Pulmonary artery endothelial cell (primary cell): ENCODE results near the gene USH2A. TPM values are rescaled to one million over a fixed set of nuclear protein-coding genes. Genes with fewer than 3 reads are reported as not detected.

Experiments
- DNase-seq: peaks from one replicate; pipeline ENCODE4 v3.0.0-alpha.2; 2011; ENCODE audit warnings: low read depth, low spot score
- total RNA-seq: library from RNA; depleted of rRNA; stranded (reverse); fragments of >200 nt; gene quantifications from 2 replicates; pipeline ENCODE4 v1.2.3, GENCODE V29; 2014

The USH2A gene
- total RNA-seq, 1 donor from 2014 or later = not detected

DNA sequence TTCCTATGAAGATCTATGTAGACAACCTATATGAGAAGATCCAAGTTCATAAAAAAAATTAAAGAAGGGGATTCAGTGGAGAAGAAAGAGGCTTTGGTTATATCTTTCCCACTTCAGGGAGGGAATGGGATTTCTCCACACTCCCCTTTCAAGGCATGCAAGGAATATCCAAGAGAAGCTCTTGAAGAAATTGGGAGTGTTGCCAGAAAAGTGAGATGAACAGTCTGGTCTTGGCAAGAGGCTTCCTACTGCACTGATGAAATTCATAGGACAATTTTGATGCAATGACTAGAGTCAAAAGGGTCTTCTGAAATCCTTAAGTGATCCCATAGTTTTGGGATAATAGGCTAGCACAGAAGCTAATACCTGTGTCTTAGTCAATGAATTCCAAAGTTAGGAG lies 703.1 kb downstream of the USH2A start:
- no peak for DNase-seq

DNA sequence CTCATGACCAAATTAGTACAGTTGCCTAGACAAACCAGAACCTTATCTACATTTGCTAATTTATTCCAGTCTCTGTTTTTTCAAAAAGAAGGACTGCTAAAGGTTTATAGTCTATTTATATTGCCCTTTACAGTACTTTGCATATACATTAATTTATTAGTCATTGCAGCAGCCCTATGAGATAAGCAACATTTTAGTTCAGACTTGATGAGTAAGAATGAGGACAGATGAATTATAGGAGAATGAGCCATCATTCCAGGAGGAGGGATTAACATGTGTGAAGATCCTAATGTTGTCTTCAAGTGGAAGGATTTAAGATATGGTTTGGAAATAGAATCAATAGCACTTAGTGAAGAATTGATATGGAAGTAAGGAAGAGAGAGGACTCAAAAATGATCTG lies 703.7 kb downstream of the USH2A start:
- no peak for DNase-seq

DNA sequence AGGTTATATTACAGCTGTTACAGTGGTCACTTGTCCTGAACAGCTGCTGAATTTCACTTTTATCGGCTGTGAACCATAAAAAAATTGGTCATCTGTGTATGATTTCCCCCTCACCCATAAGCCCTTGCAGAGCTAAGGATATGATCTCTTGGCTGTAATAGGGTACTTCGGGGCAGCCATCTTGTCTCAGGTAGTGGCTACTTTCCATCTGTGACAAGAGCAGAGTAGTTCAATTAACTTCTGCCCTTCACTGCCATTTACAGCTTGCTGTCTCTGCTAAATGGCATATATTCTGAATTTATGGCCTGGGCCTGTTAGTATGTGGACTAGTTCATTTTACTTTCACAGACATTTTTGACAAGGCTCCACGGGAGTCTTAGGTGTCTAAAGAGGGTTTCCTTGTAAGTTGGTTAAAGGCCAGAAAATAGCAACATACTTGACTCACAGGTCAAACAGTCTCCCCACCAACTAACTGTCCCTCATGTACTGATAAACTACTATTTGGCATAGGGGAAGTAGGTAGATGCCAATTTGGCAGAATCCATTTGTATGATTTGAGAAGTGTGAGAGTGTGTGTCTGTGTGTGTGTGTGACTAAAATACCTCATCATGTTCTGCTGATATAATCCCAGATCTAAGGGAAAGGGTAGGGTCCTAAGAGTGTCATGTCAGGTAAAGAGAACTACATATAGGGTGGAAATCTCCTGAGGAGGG lies 704.5 kb downstream of the USH2A start:
- DNase-seq = no peak

DNA sequence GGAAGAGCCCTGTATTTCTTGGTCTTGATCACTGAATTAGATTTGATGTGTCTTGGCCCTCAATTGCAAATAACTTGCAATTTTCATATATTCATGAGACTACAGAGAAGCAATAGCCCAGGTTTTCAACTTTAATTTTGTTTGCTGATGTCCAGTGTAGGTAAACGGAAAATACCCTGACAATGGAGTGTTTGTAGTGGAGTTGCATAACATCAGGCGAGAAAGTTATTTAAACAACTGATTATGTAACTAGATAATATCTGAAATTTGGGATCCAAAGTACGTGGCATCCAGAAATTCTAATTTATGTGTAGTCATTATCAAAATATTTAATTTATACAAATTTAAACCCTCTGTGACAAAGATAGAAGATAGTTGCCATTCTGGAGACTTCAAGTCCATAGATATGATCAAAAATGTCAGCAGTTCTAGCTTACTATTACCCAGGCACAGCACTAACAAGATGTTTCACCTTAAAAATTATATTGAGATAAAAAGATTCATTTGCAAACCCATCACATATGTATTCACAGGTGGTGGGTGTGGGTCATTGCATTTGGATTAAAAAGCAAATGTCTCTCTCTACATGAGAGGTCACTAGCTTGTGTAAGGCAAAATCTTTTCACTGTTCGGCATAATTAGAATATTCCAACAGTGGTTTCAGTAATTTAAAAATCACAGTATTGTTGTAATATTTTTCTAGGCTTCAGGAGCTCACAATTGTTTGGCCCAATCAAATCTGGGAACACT lies 705.4 kb downstream of the USH2A start:
- DNase-seq = no peak

DNA sequence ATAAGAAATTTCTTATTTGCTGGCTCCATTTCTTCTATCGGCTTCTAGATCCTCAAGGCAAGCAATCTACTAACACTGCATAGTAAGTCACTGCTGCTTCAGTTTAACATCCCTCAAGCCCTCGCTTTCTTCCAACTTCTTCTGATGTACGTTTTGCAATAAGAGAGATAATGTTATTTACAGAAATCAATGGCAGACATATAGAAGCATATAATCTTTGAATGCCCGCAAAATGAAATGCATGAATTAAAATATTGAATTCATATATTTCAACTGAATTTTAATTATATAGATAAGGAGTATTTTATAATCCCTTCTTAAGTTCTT lies 712.4 kb downstream of the USH2A start:
- DNase-seq = no peak

DNA sequence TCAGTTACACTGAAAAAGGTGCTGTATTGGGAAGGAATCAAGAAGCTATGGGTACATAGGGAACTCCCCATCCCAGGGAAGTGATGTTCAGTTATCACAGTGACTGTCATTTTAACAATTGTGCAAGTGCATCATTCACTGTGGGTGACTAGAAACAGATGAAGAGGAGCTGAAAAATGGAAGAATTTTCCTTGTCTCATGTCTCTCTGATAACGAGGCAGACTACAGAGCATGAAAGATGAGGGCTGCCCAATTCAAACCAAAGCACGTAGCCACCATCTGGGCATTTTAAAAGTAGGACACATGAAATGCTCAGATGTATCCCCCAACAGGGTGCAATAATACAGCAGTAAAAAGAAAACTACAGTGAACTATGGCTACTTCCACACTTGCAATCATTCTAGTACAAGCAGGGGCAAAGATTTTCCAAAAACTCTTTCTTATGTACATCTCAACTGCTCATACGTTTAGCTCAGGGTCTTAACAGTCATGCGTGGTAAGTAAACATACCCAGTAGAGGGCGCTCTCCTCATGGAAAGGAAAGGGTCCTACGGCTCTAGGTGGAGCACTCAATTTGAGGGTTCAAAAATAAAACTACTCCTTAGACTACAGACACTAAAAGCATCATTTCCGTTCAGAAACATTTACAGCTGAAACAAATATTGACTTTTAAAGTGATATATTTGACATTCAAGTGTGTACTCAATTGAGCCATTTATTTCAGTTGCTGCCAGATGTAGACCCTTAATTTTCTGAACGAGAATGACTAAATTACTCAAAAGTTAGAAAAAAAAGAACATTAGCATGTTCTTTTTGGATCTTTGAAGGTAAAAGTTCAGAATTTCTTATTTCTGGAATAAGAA lies 713.0 kb downstream of the USH2A start:
- no peak for DNase-seq

DNA sequence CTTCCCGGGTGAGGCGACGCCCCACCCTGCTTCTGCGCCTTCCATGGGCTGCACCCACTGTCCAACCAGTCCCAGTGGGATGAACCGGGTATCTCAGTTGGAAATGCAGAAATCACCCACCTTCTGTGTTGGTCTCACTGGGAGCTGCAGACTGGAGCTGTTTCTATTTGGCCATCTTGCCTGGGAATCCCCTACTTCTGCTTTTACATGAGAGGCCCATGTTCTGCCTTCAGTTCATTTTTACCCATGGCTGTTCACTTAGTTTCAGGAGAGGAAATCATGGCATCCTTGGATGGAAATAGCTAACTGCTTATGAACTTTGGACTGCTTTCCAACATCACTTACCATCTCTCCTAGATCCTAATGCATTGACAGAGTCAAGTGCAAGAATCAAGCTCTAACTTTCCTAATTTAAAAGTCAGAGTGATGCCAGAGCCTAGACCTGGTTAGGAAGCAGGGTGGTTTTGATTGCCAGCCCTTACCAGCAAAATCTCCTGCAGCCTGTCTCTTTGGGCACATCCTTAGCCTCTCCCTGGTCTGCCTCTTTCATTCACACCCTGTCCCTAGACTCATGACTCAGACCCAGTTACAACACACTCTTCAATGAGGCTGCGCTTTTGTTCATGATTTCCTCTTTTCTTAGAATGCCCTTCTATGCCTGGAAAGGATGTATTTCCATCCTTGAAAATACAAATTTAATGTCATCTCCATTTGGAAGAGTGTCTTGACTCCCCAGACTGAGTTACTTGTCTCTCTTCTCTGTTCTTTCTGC lies 719.0 kb downstream of the USH2A start:
- DNase-seq = no peak

DNA sequence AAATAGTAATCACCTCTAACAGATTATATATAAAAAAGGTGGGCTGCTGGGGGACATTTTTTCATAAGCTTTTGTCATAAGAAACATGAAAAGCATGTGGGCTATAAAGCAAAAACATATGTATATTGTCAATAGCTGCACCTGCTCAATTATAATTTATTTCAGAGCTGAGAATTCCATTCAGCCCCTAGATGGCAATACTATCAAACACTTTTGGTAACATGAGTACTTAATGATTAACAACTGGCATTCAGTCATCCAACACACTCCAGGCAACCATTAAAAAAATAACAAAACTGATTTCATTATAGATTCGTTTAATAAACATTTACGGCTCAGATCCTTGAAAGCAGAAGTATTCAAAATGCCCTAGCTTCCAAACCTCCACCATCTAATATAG lies 741.0 kb downstream of the USH2A start:
- DNase-seq = no peak

DNA sequence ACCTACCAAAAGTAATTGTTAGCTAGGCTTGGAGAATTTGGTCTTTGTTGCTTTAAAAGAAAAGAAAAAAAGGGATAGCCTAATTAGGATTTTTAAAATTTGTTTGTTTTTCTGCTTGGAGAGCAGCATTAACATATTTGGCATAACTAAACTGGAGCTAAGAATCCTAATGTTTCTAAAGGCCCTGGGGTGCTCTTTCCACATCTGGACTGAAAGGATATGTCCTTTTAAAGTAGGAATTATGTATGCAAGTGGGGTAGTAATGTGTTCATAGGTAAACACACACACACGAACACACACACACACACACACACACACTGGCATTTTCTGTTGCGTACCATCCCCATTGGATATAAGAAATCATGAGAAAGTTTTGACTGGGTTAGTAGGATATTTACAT lies 742.2 kb downstream of the USH2A start:
- no peak for DNase-seq

DNA sequence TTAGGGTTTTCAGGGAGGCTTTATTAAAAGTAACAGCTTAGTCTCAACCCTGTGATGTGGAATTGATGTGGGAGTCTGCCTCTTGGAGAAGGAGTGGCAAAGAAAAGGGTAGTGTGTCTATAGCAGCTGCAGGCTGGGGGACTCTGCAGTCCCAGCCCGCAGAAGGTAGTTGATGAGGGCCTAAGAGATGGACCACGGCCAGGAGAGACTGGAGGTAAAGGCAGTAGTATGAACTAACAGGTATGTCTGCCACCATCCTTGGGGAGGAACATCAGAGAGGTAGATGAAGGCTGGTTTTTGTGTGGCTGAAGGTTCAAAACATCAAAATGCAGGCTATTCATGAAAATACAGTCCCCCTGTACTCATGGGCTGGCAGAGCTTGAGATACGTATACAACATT lies 744.0 kb downstream of the USH2A start:
- DNase-seq = no peak

DNA sequence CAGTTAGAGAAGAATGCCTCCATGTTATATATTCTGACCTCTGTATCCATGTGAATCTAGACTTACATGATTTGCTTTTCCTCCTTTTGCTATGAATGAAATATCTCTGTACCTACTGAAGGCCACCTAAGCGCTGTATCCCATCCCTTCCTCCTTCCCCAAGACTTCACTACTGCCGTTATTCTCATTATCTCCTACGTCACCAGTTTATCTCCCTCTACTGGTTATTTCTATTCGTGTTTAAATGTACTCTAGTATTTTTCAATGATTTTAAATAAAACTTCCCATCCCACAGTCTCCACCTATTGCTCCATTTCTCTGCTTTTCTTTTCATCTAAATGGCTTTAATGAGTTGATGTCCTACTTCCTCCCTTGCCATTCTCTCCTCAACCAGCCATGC lies 746.1 kb downstream of the USH2A start:
- no peak for DNase-seq

DNA sequence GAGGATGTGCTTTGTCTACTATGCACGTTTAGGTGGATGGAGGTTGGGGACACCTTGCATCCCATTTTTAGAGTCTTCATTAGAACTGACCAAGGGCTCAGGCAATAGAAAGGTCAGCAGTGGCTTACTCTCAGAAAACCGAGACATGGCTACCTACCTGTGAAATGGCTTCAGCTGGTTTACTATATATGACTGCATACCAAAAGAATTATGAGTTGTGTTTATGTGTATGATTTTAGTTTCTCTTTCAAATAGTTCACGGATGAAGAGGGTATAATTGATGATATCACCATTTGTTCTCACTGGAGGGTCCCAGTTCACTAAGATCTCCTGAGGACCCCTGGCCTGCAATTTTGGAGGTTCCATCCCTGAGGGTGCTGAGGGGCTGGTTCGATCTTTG lies 749.3 kb downstream of the USH2A start:
- no peak for DNase-seq

DNA sequence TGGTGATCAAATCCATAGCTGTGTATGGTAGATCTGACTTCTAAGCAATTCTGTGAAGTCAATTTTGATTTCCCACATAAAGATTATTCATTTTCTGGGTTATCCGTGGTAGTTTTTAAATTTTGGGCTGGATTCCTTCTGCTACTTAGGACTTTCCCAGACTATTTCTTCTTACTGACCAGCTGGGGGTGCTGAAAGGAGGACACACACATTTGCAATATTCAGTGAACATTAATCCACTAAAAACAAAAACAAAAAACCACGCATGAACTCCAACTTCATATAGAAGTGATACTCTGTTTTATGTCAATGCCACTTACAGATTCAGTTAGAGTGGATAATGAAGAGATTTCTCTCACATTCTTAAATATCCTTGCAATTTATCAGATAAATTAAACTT lies 750.8 kb downstream of the USH2A start:
- DNase-seq = no peak

DNA sequence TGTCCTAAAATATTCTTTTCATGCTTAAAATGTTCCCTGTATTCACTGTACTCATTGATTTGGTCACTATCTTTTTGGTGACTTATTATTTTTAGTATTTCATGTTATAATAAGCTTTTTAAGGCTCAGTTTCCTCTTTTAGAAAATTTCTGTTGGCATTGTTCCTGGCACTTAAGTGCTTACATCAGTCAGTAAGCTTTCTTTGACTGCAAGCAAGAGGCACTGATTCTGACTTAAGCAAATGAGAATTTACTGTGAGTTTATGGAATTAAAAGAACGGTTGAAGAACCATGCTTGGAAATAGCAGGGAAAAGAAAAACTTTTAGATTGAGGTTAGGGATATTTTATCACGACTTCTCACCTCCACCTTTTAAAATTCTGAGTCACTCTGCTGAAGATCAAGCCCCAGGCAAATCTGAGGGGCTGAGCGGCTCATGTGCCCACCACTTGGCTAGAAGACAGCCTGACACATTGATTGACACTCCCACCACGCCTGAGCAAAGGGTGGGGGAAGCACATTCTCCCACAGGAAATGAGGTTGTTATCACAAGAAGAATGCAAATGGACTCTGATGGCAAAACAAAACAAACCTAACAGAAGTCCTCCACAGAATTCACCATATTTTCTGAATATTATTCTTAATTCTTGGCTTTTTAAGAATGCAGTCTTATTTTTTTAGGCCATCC lies 753.3 kb downstream of the USH2A start:
- DNase-seq = no peak

DNA sequence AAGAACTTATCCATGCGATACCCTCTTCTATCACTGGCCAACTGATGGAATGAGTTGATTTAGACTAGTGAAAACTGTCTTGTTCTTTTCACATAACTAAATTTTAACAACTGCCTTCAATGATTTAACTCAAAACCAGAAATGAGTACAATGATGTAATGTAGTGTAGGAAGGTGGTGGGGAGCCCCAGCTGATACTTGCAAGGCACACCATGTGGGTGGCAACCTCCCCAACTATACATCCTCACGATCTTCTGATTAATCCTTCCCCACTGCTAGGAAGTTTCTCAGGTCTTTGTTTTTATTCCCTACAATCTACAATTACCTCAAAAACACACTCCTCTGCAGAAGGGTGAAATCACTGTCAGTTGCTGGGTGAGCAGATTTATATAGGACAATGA lies 755.5 kb downstream of the USH2A start:
- DNase-seq = no peak

DNA sequence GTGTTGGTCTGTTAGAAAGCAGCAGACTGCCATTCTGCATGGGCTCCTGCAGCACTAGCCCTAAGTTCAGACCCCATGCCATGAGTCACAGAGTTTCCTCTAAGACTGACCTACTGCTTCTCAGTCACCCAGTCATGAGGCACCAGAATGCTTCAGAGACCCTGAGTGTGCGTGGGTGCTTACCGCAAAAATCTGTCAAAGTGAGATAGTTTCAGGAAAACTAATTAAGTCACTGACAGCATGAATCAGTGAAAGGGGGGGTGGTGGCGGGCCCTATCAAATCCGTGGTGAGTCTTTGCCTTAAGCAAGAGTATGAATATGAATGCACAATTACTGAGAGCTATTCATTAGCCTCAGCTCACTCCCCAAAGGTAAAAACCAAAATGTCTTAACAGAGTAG lies 758.0 kb downstream of the USH2A start:
- DNase-seq = no peak

DNA sequence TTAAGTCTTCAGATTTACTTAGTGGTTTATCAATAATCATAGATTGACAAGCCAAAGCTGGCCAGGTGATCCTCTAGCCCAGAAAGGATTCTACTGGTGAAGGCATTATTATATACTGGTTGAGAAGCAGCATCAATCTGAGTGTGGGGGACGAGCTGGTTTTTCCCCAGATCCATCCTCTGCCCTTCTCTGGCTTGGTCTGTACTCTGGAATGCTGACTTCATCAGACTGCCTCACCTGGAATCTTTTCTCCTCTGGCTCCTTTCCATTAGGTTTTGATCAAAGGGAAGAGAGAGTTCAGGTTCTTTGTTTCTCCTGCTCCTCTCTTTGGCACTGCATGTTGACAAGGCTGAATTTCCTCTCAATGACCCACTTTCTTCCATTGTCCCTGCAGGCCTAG lies 762.2 kb downstream of the USH2A start:
- DNase-seq = no peak

DNA sequence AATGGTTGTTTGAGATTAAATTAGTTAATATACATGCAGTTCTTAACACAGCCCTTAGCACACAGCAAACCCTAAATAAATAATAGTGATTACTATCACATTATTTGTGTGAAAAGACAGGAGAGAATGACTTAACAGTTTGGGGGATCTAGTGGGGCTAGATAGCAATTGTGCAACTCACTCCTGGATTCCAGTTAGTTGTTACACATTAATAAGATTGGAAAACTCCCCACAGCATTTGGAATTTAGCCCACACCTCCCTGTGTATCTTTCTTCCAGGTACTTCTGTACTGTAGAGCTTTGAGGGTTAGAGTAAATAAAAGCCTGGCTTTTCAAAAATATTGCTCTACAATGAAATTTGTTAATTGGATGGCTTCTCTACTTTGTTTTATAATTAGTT lies 763.0 kb downstream of the USH2A start:
- DNase-seq = no peak

DNA sequence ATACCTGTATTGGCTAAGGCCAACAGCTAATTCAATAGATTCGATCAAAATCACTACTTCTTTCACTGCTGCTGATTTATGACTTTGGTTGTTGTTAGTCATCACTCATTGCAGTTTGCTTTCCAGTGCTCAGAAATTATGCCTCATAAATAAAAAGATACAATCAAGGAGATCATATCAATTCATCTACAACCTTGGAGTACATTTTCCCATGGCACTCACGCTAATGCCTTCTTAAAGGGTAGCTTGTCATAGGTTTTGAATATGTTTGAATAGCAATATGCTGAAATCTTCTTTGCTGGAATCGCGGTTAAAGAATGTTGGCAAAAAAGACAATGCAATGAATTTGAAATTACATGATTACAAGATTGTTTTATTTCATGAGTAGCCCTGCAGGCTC lies 766.2 kb downstream of the USH2A start:
- DNase-seq = no peak

DNA sequence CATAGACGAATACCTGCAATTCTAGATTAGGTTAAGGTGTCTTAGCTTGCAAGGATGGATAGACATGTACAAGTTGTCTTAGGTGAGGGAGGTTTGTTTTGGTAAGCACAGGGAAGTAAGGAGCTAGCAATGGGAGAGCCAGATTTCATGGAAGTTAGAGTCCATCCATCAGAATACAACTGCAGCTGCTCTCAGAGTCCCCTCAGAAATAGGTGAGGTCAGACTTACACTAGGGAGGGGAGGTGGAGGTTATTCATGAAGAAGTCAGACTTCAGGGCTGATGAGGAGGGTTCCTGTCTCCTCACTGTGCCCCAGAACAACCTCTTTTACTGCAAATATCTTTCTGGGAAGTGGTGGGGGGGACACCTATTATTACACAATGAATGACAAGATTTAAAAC lies 770.9 kb downstream of the USH2A start:
- DNase-seq = no peak

DNA sequence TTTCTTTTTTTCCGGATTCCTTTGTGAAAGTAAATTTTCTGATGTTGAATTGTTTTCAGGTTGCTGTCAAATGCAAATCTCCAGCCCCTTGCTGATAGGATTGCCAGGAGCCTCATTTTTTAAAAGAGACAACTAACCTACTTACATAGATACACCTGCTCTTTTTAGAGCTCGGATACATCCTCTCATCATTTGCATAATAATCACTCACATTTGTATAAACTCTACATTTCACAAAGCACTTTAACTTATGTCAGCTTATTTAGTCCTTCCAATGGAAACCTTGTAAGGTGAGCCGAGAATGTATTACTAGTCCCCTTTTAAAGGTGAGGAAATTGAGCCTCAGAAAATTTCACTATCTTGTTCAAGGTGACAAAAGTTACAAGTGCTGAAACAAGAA lies 771.4 kb downstream of the USH2A start:
- DNase-seq = no peak
